ENCODE data around the gene NUDC.
"Not testable (repeated sequence)": the region's sequence is repeated elsewhere in the genome, so short reads cannot be mapped to it uniquely, and the experiment has no call there.

NUDC gene

DNA sequence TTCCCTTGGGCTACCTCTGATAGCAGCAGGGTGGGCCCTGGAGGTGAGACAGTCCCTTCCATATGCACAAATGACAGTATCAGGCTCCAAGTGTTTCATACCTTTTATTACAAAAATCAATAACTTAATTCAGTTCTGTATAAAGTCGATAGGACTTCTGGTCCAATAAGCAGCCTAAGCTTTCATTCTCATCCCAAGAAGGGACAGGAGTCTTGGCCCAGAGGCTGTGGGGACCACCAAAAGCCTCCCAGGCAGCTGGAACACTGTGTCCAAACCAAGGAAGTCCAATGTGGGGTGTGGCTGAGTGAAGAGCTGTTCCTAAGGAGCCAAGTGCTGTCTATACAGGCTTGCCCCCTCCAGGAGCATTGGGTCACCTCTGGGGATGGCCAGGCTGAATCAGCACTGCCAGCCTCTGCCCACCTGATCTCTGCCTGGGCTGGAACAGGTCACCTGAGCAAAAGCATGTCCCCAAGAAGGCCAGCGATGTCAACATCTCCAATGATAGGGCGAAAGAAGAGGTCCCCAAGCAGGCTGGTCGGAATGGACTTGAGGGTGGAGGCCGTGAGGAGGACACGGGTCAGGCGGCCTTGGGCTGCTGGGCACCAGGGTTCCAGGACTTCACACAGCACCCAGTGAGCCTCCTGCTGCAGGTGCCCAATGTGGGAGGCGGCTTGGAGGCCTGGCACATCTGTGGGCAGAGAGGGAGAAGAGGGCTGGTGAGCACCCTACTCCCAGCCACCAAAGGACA is 10.0 kb upstream of the NUDC start:
- no peak for DNase-seq

GRCh38 chr1:26912147-26912490 is 9.4 kb upstream of the NUDC start:
- DNase-seq, result no peak

DNA sequence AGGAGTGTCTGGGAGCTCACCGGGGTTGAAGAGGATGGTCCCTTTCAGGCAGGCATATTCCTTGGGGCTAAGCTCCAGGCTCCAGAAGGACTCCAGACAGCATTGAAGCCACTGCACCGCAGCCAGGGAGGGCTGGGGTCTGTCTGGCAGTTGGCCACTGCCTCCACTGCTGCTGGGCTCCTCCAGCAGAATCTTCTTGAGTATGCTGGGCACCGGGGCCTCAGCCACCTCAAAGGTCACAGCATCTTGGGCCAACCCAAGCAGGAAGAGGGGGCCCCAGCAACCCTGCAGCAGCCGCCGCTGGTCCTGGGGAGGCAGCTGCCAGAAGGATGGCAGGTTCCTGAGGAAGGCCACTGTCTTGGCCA is 8.2 kb upstream of the NUDC start:
- DNase-seq, result no peak

GRCh38 chr1:26913754-26914619 is 7.6 kb upstream of the NUDC start, which contains the start of gene NR0B2:
TSS of gene NR0B2 (minus strand) at chr1:26913975. CDS start at chr1:26913940, 35 bp downstream.
- no peak for DNase-seq

DNA sequence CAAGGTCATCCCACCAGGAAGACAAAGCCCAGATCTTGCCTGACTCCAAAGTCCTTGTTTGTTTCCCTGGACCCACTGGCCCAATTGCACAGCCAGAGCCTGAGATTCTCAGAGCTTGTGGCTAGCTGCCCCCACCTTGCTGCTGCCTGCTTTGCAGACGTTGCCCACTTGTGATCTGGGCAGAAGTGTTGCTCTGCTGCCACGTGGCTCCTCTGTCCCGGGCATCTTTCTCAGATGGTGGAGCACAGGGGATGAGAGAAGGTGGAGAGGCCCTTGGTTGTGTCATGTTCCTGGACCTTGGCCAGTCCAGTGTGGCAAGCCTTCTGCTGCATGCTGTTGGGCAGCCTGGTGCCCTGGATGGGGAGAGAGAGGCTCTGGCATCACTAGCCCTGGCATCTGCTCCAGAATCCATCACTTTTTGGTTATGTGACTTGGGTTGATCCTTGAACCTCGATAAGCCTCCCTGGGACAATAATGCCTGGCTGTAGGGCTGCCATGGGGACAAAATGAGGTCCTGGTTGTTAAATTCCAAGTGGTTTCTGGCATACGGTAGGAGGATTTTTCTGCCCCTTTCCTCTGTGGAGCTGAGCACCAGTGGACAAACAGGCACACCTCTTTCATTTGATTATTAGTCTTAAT is 6.2 kb upstream of the NUDC start:
- no peak for DNase-seq

DNA sequence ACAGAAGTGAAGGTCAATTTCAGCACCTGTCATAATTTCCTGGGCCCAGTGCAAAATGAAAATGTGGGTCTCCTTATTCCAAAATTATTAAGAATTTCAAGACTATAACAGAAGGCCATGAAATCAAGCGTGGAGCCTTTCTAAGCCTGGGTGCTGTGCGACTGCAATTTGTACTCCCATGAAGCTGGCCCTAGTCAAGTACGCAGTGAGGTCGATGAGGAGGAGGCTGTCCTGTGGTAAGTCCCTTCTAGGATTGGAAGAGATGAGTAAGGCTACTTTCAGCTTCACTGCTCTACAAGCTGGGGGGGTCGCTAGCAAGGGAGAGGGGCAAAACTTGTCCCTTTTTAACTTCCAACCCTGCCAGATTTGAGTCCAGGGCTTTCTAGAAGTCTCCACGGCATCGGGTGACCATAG is 410 bp upstream of the NUDC start:
- no peak for DNase-seq

- DNase-seq, result no peak
These were observed 837 bp downstream of the NUDC start for GRCh38 chr1:26922431-26922729.

- DNase-seq, result no peak
These were observed 1.4 kb downstream of the NUDC start for GRCh38 chr1:26922901-26923300.

DNA sequence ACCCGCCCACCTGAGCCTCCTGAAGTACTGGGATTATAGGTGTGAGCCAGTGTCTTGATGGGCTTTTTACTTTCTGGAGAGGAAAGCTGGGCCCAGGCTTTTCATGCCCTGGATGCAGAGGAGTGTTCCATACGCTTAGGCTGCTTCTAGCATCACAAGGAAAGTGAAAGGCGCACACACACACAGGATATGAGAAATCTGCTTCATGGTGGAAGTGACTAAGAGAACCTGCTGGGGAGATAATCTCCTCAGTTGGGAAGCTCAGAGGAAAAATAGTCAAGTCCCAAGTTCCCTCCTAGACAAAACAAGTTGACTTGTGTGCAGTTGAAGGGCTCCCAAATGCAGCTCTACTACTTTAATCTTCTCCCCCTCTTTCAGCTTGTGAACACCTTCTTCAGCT is 2.2 kb downstream of the NUDC start:
- DNase-seq, result no peak

- no peak for DNase-seq
These were observed 11.0 kb downstream of the NUDC start for GRCh38 chr1:26932531-26932930.

- DNase-seq, result no peak
These were observed 15.3 kb downstream of the NUDC start for GRCh38 chr1:26936823-26937222.

- no peak for DNase-seq
These were observed 16.6 kb downstream of the NUDC start for GRCh38 chr1:26938004-26938658.

- no peak for DNase-seq
These were observed 17.1 kb downstream of the NUDC start for GRCh38 chr1:26938659-26939025.

DNA sequence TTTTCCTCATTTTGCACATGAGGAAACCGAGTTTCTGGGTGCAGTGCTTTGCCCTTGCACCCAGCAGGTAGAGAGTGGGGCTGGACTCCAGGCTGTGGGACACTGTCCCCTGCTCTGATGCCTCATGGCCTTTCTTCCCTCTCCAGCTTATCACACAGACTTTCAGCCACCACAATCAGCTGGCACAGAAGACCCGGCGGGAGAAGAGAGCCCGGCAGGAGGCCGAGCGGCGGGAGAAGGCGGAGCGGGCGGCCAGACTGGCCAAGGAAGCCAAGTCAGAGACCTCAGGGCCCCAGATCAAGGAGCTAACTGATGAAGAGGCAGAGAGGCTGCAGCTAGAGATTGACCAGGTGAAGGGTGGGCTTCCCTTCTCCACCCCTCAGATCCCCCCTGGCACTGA is 19.8 kb downstream of the NUDC start:
- DNase-seq, result no peak

- DNase-seq, result no peak
These were observed 21.1 kb downstream of the NUDC start for GRCh38 chr1:26942656-26943055.

- DNase-seq, result no peak
These were observed 23.6 kb downstream of the NUDC start for GRCh38 chr1:26945138-26945537.

GRCh38 chr1:26945728-26946127 is 24.2 kb downstream of the NUDC start:
- no peak for DNase-seq

GRCh38 chr1:26946270-26946669 is 24.7 kb downstream of the NUDC start:
- no peak for DNase-seq

- not testable (repeated sequence) for DNase-seq
These were observed 27.1 kb downstream of the NUDC start for GRCh38 chr1:26948725-26949057.

DNA sequence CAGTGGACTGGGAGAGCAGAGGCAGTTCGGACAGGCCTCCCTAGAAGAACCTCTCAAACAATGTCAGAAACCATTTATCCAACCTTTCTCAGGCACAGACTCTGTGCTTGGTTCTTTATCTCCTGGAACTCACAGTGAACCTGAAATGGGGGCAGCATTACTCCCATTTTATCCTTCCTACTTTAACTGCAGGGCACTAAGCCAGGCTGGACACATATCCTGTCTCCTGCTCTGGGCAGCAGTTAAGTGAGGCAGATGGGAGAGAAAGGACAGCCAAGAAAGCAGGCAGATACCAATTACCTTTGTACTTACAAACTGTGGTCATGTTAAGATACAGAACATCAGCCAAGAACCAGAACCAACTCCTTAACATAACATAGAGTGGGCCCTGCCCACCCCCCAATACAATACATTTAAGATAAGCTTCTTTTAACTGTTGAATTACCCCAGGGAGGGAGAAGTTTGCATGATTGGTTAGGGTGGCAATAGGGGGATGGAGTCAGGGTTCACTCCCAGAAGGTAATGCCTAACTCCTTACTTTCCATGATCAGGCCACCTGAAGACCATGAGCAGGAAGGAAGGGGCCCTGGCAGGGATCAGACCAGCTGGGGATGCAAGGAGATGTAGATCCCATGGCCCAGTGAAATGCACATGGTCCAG is 27.9 kb downstream of the NUDC start:
- no peak for DNase-seq

- no peak for DNase-seq
These were observed 28.4 kb downstream of the NUDC start for GRCh38 chr1:26949926-26950319.

GRCh38 chr1:26950602-26951001 is 29.1 kb downstream of the NUDC start:
- no peak for DNase-seq

GRCh38 chr1:26951216-26951615 is 29.7 kb downstream of the NUDC start:
- DNase-seq, result no peak

Measured in stimulated activated CD4-positive, alpha-beta T cell treated with anti-CD3 and anti-CD28 coated beads, Interleukin-2, amount 100 ng/mL, for 48 hours (primary cell).